ENCODE data around the gene HEPHL1. TPM values are rescaled to one million over a fixed set of nuclear protein-coding genes. Genes with fewer than 3 reads are reported as not detected.

HEPHL1 gene
- total RNA-seq, 4 donors from 2014 or later, result 0.32 to 15.2 (median 2.2) TPM

DNA sequence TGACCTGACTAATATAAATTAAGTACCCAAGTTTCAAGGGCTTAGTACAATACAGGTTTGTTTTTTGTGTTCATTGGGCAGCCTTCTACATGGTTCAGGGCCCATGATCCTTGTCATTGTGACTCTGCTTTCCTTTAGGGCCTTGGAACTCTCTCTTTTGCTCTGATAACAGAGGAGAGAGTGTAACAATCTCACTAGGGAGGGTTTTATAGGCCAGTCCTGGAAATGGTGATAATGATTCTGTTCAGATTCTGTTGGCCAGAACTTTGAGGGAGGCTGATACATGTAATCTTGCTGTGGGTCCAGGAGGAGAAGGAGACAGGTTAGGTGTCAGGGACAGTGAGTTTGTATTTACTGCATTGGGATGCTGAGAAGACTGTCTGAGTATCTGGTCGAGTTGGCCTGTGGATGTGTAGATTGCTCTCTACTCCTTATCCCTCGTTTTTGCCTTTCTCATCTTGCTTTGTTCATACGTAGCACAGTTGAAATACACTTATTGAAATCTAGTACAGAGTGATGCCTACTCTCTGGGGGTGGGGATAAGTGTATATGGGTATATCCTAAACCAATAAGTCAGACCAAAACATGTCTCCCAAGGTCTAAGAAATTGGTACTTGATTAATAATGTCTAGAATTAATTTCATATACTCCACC is 37.5 kb upstream of the HEPHL1 start:
- Histone ChIP-seq H3K4me3 (no peak overlapping the region), H3K9me3 (no peaks in the 10 kb centered on the region), H3K27me3 (no peaks in the 10 kb centered on the region), H3K27ac (no peak overlapping the region), H3K4me1 (no peaks in the 10 kb centered on the region), H3K36me3 (no peaks in the 10 kb centered on the region)
- no peak for DNase-seq (ENCODE audit: low spot score in 2 of 2)
- 56% methylated on average over 3 of the region's 3 CpGs for WGBS
- no peak for TF ChIP-seq POLR2A (IDR thresholded peaks at IDR 0.05)
- TF ChIP-seq, protein P1, sequence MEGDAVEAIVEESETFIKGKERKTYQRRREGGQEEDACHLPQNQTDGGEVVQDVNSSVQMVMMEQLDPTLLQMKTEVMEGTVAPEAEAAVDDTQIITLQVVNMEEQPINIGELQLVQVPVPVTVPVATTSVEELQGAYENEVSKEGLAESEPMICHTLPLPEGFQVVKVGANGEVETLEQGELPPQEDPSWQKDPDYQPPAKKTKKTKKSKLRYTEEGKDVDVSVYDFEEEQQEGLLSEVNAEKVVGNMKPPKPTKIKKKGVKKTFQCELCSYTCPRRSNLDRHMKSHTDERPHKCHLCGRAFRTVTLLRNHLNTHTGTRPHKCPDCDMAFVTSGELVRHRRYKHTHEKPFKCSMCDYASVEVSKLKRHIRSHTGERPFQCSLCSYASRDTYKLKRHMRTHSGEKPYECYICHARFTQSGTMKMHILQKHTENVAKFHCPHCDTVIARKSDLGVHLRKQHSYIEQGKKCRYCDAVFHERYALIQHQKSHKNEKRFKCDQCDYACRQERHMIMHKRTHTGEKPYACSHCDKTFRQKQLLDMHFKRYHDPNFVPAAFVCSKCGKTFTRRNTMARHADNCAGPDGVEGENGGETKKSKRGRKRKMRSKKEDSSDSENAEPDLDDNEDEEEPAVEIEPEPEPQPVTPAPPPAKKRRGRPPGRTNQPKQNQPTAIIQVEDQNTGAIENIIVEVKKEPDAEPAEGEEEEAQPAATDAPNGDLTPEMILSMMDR (IDR thresholded peaks at IDR 0.05), result no peak
- TF ChIP-seq POLR2AphosphoS5 (IDR thresholded peaks at IDR 0.05), result no peak
- no peak for TF ChIP-seq EP300 (IDR thresholded peaks at IDR 0.05)

DNA sequence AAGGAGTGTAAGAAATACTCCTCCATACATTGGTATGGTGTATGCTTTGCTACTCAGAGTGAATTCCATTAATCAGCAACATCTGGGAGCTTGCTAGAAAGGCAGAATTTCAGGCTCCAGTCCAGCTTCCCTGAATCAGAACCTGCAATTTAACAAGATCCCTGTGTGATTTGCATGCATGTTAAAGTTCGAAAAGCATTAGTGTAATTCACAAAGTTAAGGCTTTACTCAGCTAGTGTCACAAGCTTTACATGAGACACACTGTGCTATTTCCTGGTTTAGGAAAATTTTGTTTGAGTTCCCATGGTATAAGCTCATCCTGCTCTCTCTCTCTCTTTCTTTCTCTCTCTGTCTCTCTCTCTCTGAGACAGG is 37.0 kb upstream of the HEPHL1 start:
- 15% methylated on average over 1 of the region's 1 CpG for WGBS
- H3K4me1 ChIP-seq, result no peaks in the 10 kb centered on the region
- H3K27me3 ChIP-seq, result no peaks in the 10 kb centered on the region
- H3K4me3 ChIP-seq, result no peak overlapping the region
- TF ChIP-seq POLR2A (IDR thresholded peaks at IDR 0.05) (no peak), POLR2AphosphoS5 (IDR thresholded peaks at IDR 0.05) (no peak), EP300 (IDR thresholded peaks at IDR 0.05) (no peak)
- TF ChIP-seq, protein P1 (IDR thresholded peaks at IDR 0.05), result no peak
- DNase-seq (ENCODE audit: low spot score in 2 of 2), result no peak
- H3K27ac ChIP-seq, result no peak overlapping the region
- no peaks in the 10 kb centered on the region for H3K9me3 ChIP-seq
- no peaks in the 10 kb centered on the region for H3K36me3 ChIP-seq

DNA sequence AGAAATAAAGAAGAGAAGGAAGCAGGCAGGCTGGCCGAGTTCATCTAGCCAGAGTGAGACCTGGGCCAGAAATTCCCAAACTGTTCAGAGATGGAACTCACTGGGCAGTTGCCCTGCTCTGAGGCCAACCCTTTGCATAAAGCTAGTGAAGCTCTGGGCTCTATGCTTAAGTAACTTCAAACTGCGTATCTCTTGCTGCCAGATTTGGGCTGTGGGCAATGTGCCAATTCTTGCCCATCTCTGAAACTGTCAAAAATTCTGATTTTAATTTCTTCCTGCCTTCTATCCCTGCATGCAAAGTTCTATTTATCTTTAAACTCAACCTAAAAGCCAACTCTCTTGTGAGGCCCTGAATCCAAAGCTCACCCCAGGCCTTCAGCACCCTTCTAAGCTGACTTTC is 36.2 kb upstream of the HEPHL1 start:
- Histone ChIP-seq H3K4me3 (no peak overlapping the region), H3K36me3 (no peaks in the 10 kb centered on the region), H3K27me3 (no peaks in the 10 kb centered on the region), H3K27ac (no peak overlapping the region), H3K9me3 (no peaks in the 10 kb centered on the region), H3K4me1 (no peaks in the 10 kb centered on the region)
- TF ChIP-seq, protein P1 (IDR thresholded peaks at IDR 0.05), result no peak
- TF ChIP-seq POLR2A (IDR thresholded peaks at IDR 0.05), result no peak
- TF ChIP-seq EP300 (IDR thresholded peaks at IDR 0.05), result no peak
- TF ChIP-seq POLR2AphosphoS5 (IDR thresholded peaks at IDR 0.05), result no peak
- 32% methylated on average over 2 of the region's 2 CpGs for WGBS
- no peak for DNase-seq (ENCODE audit: low spot score in 2 of 2)

- no peaks in the 10 kb centered on the region for H3K27me3 ChIP-seq
- WGBS, result 65% methylated on average over 3 of the region's 3 CpGs
- H3K36me3 ChIP-seq, result no peaks in the 10 kb centered on the region
- no peak overlapping the region for H3K4me3 ChIP-seq
- no peak overlapping the region for H3K27ac ChIP-seq
- no peaks in the 10 kb centered on the region for H3K4me1 ChIP-seq
- no peaks in the 10 kb centered on the region for H3K9me3 ChIP-seq
- TF ChIP-seq EP300 (IDR thresholded peaks at IDR 0.05) (no peak), POLR2AphosphoS5 (IDR thresholded peaks at IDR 0.05) (no peak), POLR2A (IDR thresholded peaks at IDR 0.05) (no peak)
- TF ChIP-seq, protein P1 (IDR thresholded peaks at IDR 0.05), result no peak
- DNase-seq (ENCODE audit: low spot score in 2 of 2), result no peak
Observed at GRCh38 chr11:93986716-93987115, 34.4 kb upstream of the HEPHL1 start.

DNA sequence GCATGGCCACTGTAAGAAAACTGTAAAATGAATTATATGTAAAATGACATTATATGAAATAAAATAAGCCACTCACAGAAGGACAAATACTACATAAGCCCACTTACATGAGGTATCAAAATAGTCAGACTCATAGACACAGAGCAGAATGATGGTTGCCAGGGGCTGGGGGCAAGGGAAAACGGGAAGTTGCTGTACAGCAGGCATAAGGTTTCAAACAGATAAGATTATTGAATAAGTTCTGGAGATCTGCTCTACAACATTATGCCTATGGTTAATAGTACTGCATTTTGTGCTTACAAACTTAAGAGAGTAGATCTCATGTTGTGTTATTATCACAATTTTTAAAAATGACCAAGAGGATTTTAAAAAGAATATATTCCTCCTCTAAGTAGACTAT is 32.7 kb upstream of the HEPHL1 start:
- Histone ChIP-seq H3K27ac (no peak overlapping the region), H3K4me3 (no peak overlapping the region), H3K9me3 (peaks cover 8% of the 10 kb centered on the region), H3K4me1 (no peaks in the 10 kb centered on the region), H3K36me3 (no peaks in the 10 kb centered on the region), H3K27me3 (no peaks in the 10 kb centered on the region)
- 69% methylated on average over 1 of the region's 1 CpG for WGBS
- no peak for TF ChIP-seq POLR2AphosphoS5 (IDR thresholded peaks at IDR 0.05)
- no peak for TF ChIP-seq POLR2A (IDR thresholded peaks at IDR 0.05)
- no peak for TF ChIP-seq EP300 (IDR thresholded peaks at IDR 0.05)
- TF ChIP-seq, protein P1 (IDR thresholded peaks at IDR 0.05), result no peak
- no peak for DNase-seq (ENCODE audit: low spot score in 2 of 2)

Measured in suprapubic skin (tissue), 4 donors.